ENCODE results near the gene ARID4A. TPM values are rescaled to one million over a fixed set of nuclear protein-coding genes. Genes with fewer than 3 reads are reported as not detected.
A peak's percentile ranks its signal among the peaks of the same experiment; 100 is the strongest.
"Not testable (repeated sequence)": the region's sequence is repeated elsewhere in the genome, so short reads cannot be mapped to it uniquely, and the experiment has no call there.

The ARID4A gene
- polyA plus RNA-seq, 3 donors: 6.5 to 13.2 (median 10.5) TPM

- WGBS (ENCODE audit: insufficient coverage): 100% methylated on average over 4 of the region's 4 CpGs
- Mint-ChIP-seq H3K27ac (peak overlapping the region in 1 of 7 donors; percentile 58), H3K27me3 (ENCODE audit: low read depth in 3 of 3) (no peaks in the 10 kb centered on the region), H3K9me3 (no peaks in the 10 kb centered on the region), H3K4me1 (peaks cover 2% of the 10 kb centered on the region), H3K36me3 (peaks cover 60 to 69% of the 10 kb centered on the region in 2 donors), H3K4me3 (no peak overlapping the region)
- Histone ChIP-seq H3K4me2 (replicated peaks; ENCODE audit: extremely low read depth, low read length, poor library complexity, severe bottlenecking) (no peak overlapping the region), H4K20me1 (ENCODE audit: insufficient read depth, low read length) (peaks cover 20% of the 10 kb centered on the region), H3K27me3 (ENCODE audit: control insufficient read depth in 2 of 2, insufficient read depth in 2 of 2, low read length in 2 of 2) (no peaks in the 10 kb centered on the region), H3K36me3 (replicated peaks in 1 of 2; ENCODE audit: control insufficient read depth in 1 of 2, insufficient read depth in 2 of 2, low read length in 2 of 2) (peaks cover 63 to 87% of the 10 kb centered on the region in 2 donors), H3K27ac (ENCODE audit: low read depth in 1 of 2, low read length in 2 of 2) (no peak overlapping the region), H3K9me3 (replicated peaks in 1 of 2; ENCODE audit: control insufficient read depth in 1 of 2, insufficient read depth in 1 of 2, low read length in 2 of 2) (no peaks in the 10 kb centered on the region), H3K9ac (ENCODE audit: insufficient read depth, low read length, poor library complexity, severe bottlenecking) (no peak overlapping the region), H3K4me1 (ENCODE audit: control insufficient read depth in 1 of 2, insufficient read depth in 2 of 2, low read length in 2 of 2) (no peaks in the 10 kb centered on the region), H3K4me3 (replicated peaks in 1 of 3; ENCODE audit: low read depth in 2 of 3, low read length in 3 of 3) (no peak overlapping the region), H3K79me2 (ENCODE audit: insufficient read depth, low read length) (peaks cover 4% of the 10 kb centered on the region), H2AFZ (ENCODE audit: insufficient read depth, low read depth, low read length, poor library complexity, severe bottlenecking) (no peak overlapping the region)
- DNase-seq: no peak
- intact Hi-C loops (cut with micrococcal nuclease): no loop called here
- TF ChIP-seq, protein P1, sequence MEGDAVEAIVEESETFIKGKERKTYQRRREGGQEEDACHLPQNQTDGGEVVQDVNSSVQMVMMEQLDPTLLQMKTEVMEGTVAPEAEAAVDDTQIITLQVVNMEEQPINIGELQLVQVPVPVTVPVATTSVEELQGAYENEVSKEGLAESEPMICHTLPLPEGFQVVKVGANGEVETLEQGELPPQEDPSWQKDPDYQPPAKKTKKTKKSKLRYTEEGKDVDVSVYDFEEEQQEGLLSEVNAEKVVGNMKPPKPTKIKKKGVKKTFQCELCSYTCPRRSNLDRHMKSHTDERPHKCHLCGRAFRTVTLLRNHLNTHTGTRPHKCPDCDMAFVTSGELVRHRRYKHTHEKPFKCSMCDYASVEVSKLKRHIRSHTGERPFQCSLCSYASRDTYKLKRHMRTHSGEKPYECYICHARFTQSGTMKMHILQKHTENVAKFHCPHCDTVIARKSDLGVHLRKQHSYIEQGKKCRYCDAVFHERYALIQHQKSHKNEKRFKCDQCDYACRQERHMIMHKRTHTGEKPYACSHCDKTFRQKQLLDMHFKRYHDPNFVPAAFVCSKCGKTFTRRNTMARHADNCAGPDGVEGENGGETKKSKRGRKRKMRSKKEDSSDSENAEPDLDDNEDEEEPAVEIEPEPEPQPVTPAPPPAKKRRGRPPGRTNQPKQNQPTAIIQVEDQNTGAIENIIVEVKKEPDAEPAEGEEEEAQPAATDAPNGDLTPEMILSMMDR (IDR thresholded peaks at IDR 0.05): no peak
These were observed 42.9 kb downstream of the ARID4A start for GRCh38 chr14:58341152-58341748.

DNA sequence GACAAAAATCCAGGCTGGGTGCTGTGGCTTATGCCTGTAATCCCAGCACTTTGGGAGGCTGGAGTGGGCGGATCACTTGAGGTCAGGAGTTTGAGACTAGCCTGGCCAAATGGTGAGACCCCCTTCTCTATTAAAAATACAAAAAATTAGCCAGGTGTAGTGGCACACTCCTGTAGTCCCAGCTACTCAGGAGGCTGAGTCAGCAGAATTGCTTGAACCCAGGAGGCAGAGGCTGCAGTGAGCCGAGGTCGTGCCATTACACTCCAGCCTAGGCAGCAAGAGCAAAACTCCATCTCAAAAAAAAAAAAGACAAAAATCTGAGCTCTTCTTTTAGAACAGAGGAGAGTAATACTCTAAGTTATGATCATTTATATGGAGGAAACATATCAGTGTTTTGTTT, 45.2 kb downstream of the ARID4A start:
- intact Hi-C loops (cut with micrococcal nuclease): not testable (repeated sequence)

More for the DNA sequence above, 45.2 kb downstream of the ARID4A start:
- not testable (repeated sequence) for H2AFZ ChIP-seq (ENCODE audit: insufficient read depth, low read depth, low read length, poor library complexity, severe bottlenecking); H3K4me1 Mint-ChIP-seq; H3K9me3 ChIP-seq (replicated peaks in 1 of 2; ENCODE audit: control insufficient read depth in 1 of 2, insufficient read depth in 1 of 2, low read length in 2 of 2); H3K4me1 ChIP-seq (ENCODE audit: control insufficient read depth in 1 of 2, insufficient read depth in 2 of 2, low read length in 2 of 2); H3K27me3 Mint-ChIP-seq (ENCODE audit: low read depth in 3 of 3); H3K4me2 ChIP-seq (replicated peaks; ENCODE audit: extremely low read depth, low read length, poor library complexity, severe bottlenecking); H3K4me3 Mint-ChIP-seq; H3K27me3 ChIP-seq (ENCODE audit: control insufficient read depth in 2 of 2, insufficient read depth in 2 of 2, low read length in 2 of 2); H3K27ac ChIP-seq (ENCODE audit: low read depth in 1 of 2, low read length in 2 of 2); H3K9ac ChIP-seq (ENCODE audit: insufficient read depth, low read length, poor library complexity, severe bottlenecking); H3K9me3 Mint-ChIP-seq; H3K4me3 ChIP-seq (replicated peaks in 1 of 3; ENCODE audit: low read depth in 2 of 3, low read length in 3 of 3); H3K27ac Mint-ChIP-seq; H3K79me2 ChIP-seq (ENCODE audit: insufficient read depth, low read length); DNase-seq
- WGBS (ENCODE audit: insufficient coverage): no CpG with 5 or more reads among the region's 3 CpGs
- H4K20me1 ChIP-seq (ENCODE audit: insufficient read depth, low read length): peaks cover 26% of the 10 kb centered on the region
- peaks cover 64 to 74% of the 10 kb centered on the region in 2 donors for H3K36me3 Mint-ChIP-seq
- peaks cover 70 to 89% of the 10 kb centered on the region in 2 donors for H3K36me3 ChIP-seq (replicated peaks in 1 of 2; ENCODE audit: control insufficient read depth in 1 of 2, insufficient read depth in 2 of 2, low read length in 2 of 2)

Data from CD14-positive monocyte (primary cell).